ENCODE data around the gene MACF1.
"Not testable (repeated sequence)": the region's sequence is repeated elsewhere in the genome, so short reads cannot be mapped to it uniquely, and the experiment has no call there.

Gene MACF1, protein sequence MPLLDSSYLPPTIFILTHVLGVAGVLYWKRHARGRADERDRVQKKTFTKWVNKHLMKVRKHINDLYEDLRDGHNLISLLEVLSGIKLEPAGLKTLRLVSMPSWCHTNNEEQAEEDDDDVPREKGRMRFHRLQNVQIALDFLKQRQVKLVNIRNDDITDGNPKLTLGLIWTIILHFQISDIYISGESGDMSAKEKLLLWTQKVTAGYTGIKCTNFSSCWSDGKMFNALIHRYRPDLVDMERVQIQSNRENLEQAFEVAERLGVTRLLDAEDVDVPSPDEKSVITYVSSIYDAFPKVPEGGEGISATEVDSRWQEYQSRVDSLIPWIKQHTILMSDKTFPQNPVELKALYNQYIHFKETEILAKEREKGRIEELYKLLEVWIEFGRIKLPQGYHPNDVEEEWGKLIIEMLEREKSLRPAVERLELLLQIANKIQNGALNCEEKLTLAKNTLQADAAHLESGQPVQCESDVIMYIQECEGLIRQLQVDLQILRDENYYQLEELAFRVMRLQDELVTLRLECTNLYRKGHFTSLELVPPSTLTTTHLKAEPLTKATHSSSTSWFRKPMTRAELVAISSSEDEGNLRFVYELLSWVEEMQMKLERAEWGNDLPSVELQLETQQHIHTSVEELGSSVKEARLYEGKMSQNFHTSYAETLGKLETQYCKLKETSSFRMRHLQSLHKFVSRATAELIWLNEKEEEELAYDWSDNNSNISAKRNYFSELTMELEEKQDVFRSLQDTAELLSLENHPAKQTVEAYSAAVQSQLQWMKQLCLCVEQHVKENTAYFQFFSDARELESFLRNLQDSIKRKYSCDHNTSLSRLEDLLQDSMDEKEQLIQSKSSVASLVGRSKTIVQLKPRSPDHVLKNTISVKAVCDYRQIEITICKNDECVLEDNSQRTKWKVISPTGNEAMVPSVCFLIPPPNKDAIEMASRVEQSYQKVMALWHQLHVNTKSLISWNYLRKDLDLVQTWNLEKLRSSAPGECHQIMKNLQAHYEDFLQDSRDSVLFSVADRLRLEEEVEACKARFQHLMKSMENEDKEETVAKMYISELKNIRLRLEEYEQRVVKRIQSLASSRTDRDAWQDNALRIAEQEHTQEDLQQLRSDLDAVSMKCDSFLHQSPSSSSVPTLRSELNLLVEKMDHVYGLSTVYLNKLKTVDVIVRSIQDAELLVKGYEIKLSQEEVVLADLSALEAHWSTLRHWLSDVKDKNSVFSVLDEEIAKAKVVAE (N-terminal part only)

DNA sequence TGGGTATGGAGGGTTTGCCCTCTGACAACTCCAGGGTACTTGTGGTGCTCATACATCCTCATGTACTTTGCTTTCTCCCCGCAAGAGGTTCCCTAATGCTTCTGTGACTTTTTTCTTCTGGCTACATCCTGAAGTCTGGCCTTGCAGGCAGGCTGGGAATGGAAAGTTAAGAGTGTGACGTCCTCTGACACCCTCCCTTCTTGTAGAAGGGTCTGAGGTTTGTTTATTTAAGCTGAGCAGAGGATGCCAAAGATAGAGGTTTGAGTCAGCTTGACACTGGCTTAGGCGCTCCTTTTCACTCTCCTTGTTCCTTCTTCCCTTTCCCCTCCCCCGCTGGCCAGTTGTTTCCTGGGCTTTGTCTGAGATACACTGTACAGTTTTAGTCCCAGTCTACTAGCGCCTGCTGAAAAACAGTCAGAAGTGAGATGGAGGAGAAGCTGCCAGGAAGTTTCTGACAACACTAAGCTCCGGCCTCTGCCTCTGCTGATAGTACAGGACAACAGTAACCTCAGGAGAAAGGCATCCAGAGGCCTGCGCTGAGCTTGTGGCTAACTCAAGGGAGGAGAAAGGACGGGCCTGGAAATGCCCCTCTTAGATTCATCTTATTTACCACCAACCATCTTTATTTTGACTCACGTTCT, at the start of gene MACF1:
Gene MACF1 (plus strand): TSS at position 255 of the 641 bp plus-strand sequence. CDS start 328 bp downstream, at position 583.
- DNase-seq (ENCODE audit: low read depth) = peak; percentile 86
- peak within 1 kb of the TSS; percentile 75 for H3K4me3 ChIP-seq (ENCODE audit: low read length)

DNA sequence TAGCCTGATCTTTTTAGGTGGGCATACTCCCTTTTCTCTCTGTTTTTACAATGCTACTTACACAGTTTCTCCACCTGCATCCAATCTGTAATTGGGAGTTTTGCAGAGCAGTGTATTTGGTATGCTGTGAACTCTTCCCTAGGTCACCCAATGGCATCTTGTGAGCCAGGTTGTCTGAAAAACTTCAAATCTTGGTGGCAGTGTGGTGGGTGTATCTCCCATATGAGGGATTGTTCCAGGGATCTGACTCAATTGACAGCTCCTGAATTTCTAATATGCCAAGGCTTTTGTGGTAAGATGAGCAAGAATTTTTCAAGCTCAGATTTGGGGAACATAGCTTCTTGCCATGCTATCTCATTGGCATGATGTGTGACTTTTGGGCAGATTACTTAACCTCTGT, 47.2 kb upstream of the MACF1 start:
- H3K9ac ChIP-seq (ENCODE audit: low read length) = no peak overlapping the region
- H3K27me3 ChIP-seq (replicated peaks; ENCODE audit: control insufficient read depth, insufficient read depth, low read length) = no peaks in the 10 kb centered on the region
- peaks cover 55% of the 10 kb centered on the region for H3K4me1 ChIP-seq (ENCODE audit: control insufficient read depth, insufficient read depth, low read length)
- peaks cover 7% of the 10 kb centered on the region for H3K36me3 ChIP-seq (ENCODE audit: control insufficient read depth, insufficient read depth, low read length, severe bottlenecking)
- H3K9me3 ChIP-seq (ENCODE audit: control insufficient read depth, low read length) = no peaks in the 10 kb centered on the region
- no peak for DNase-seq (ENCODE audit: low read depth)
- no peak overlapping the region for H3K4me3 ChIP-seq (ENCODE audit: low read length)

More for the DNA sequence above, at the start of gene MACF1:
- Histone ChIP-seq H3K27me3 (replicated peaks; ENCODE audit: control insufficient read depth, insufficient read depth, low read length) (no peaks in the 10 kb centered on the region), H3K4me1 (ENCODE audit: control insufficient read depth, insufficient read depth, low read length) (peaks cover 28% of the 10 kb centered on the region), H3K36me3 (ENCODE audit: control insufficient read depth, insufficient read depth, low read length, severe bottlenecking) (no peaks in the 10 kb centered on the region), H3K9me3 (ENCODE audit: control insufficient read depth, low read length) (no peaks in the 10 kb centered on the region), H3K9ac (ENCODE audit: low read length) (peak within 1 kb of the TSS; percentile 81)

DNA sequence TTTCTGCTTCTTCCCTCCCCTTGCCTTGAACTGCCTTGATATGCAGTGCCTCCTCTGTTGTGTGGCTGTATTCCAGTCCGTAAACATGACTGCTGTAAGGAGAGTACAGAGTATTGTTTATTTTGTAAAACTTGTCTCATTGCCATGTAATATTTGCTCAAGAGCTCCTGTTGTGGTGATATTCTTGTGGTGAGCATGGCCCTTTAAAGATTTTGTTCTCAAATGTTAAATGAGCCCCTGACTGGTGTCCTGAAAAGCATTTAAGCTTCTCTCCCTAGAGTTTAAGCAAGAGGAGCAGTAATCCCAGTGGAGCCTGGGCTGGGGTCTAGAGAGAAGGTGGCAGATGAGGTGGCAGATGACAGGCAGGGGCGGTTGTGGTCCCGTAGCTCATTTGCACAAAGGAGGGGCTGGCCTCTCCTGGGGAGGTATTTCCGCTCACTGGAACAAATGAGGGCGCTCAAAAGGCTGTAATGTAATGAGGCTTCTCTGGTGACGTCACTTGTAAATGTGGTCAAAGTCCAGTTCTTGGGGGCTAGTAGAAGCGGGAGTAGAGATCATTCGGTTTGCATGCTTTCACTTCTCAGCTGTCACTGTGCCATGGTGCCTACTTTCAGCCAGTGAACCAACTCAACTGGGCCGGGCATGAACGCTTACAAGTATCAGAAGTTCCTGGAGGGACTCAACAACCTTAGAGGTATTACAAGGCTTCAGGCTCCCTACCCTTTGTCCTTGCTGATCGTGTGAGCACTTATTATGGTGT, 46.0 kb upstream of the MACF1 start:
- no peak overlapping the region for H3K9ac ChIP-seq (ENCODE audit: low read length)
- DNase-seq (ENCODE audit: low read depth) = peak; percentile 60
- H3K4me1 ChIP-seq (ENCODE audit: control insufficient read depth, insufficient read depth, low read length) = peaks cover 50% of the 10 kb centered on the region
- H3K36me3 ChIP-seq (ENCODE audit: control insufficient read depth, insufficient read depth, low read length, severe bottlenecking) = peaks cover 7% of the 10 kb centered on the region
- no peak overlapping the region for H3K4me3 ChIP-seq (ENCODE audit: low read length)
- H3K9me3 ChIP-seq (ENCODE audit: control insufficient read depth, low read length) = no peaks in the 10 kb centered on the region
- no peaks in the 10 kb centered on the region for H3K27me3 ChIP-seq (replicated peaks; ENCODE audit: control insufficient read depth, insufficient read depth, low read length)

DNA sequence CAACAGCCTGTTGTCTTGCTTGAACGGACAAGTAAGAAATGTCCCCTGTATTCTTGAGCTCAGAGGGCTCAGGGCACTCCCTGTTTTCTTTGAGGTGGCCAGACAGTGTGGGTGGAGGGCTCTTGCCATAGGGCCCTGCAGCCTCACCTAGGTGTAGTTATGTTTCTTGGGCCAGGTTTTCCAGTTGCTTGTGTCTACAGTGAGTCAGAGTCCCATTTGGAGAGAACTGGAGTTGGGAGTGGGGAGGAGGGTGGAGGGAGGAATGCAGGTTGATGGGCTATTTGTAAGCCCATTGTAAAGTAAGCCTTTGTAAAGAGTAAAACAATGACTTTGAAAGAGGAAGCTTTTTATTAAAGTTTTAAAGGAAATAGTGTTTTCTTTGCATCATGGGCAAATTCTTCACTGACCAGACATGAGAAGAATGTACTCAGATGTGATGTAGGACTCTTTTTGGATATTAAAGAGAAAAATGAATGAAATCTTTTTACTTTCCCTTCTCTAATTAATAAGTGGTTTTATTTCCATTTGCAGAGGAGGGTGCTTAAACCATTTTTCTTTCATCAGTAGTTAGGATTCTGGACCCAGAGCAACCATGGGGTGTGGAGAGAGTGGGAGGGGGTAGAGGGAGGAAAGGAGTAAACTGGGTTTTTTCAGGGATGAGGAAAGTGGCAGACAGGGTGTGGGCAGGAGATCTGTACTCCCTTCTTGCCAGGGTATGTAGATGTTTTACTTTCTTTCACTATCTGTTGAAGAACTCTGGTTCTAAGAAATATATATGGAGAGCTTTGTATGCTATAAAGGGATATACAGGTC, 45.1 kb upstream of the MACF1 start:
- DNase-seq (ENCODE audit: low read depth) = peak; percentile 54
- Histone ChIP-seq H3K9ac (ENCODE audit: low read length) (no peak overlapping the region), H3K36me3 (ENCODE audit: control insufficient read depth, insufficient read depth, low read length, severe bottlenecking) (peaks cover 4% of the 10 kb centered on the region), H3K9me3 (ENCODE audit: control insufficient read depth, low read length) (no peaks in the 10 kb centered on the region), H3K27me3 (replicated peaks; ENCODE audit: control insufficient read depth, insufficient read depth, low read length) (no peaks in the 10 kb centered on the region), H3K4me1 (ENCODE audit: control insufficient read depth, insufficient read depth, low read length) (peaks cover 40% of the 10 kb centered on the region), H3K4me3 (ENCODE audit: low read length) (no peak overlapping the region)

DNA sequence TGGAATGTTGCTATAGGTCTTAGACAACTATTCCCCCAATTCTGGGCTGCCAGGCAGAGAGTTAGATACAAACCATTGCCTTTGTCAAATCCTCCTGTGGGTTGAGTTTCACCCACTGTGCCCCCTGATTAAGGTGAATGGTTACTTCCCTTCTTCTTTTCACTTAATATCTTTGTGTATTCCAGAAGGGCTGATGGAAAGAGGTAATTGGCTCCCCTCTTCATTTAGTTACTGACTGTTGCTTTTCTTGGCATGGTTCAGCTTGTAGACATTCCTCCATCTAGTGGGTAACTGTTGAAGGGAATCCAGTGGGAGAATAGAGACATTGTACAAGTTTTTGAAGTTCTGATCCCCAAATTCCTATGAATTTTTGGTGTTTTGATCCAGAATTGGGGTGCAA, 43.8 kb upstream of the MACF1 start:
- Histone ChIP-seq H3K4me1 (ENCODE audit: control insufficient read depth, insufficient read depth, low read length) (peaks cover 28% of the 10 kb centered on the region), H3K4me3 (ENCODE audit: low read length) (no peak overlapping the region), H3K9ac (ENCODE audit: low read length) (no peak overlapping the region), H3K9me3 (ENCODE audit: control insufficient read depth, low read length) (no peaks in the 10 kb centered on the region), H3K36me3 (ENCODE audit: control insufficient read depth, insufficient read depth, low read length, severe bottlenecking) (peaks cover 4% of the 10 kb centered on the region), H3K27me3 (replicated peaks; ENCODE audit: control insufficient read depth, insufficient read depth, low read length) (no peaks in the 10 kb centered on the region)
- DNase-seq (ENCODE audit: low read depth) = peak; percentile 52

DNA sequence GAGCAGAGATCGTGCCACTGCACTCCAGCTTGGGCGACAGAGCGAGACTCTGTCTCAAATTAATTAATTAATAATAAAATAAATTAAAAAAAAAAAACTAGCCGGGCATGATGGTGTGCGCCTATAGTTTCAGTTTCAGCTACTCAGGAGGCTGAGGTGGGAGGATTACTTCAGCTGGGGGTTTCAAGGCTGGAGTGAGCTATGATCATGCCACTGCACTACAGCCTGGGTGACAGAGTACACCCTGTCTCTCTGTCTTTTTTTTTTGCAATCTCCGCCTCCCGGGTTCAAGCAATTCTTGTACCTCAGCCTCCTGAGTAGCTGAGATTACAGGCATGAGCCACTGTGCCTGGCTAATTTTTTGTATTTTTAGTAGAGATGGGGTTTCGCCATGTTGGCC, 42.7 kb upstream of the MACF1 start:
- peaks cover 28% of the 10 kb centered on the region for H3K4me1 ChIP-seq (ENCODE audit: control insufficient read depth, insufficient read depth, low read length)
- H3K9me3 ChIP-seq (ENCODE audit: control insufficient read depth, low read length); H3K4me3 ChIP-seq (ENCODE audit: low read length); H3K27me3 ChIP-seq (replicated peaks; ENCODE audit: control insufficient read depth, insufficient read depth, low read length); H3K36me3 ChIP-seq (ENCODE audit: control insufficient read depth, insufficient read depth, low read length, severe bottlenecking); H3K9ac ChIP-seq (ENCODE audit: low read length); DNase-seq (ENCODE audit: low read depth): not testable (repeated sequence)

DNA sequence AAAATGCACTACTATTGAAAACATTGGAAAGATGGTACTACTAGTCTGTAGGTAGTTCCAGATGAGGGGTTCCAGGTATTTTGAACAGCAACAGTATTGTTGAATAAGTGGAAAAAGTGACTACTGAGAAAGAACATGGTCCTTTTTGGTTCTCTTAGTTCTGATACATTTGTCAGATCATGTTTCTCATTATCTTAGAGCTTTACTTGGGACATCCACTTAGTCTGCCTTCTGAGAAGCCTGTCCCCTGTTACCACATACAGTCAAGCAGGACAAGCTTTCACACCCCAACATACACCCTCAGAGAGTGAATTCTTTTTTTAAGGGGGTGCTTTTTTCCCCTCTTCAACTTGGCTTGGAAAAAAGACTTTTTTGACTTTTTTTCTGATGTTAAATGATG, 41.0 kb upstream of the MACF1 start:
- Histone ChIP-seq H3K4me3 (ENCODE audit: low read length) (no peak overlapping the region), H3K36me3 (ENCODE audit: control insufficient read depth, insufficient read depth, low read length, severe bottlenecking) (no peaks in the 10 kb centered on the region), H3K27me3 (replicated peaks; ENCODE audit: control insufficient read depth, insufficient read depth, low read length) (no peaks in the 10 kb centered on the region), H3K9ac (ENCODE audit: low read length) (no peak overlapping the region), H3K4me1 (ENCODE audit: control insufficient read depth, insufficient read depth, low read length) (peaks cover 19% of the 10 kb centered on the region), H3K9me3 (ENCODE audit: control insufficient read depth, low read length) (no peaks in the 10 kb centered on the region)
- DNase-seq (ENCODE audit: low read depth) = no peak

DNA sequence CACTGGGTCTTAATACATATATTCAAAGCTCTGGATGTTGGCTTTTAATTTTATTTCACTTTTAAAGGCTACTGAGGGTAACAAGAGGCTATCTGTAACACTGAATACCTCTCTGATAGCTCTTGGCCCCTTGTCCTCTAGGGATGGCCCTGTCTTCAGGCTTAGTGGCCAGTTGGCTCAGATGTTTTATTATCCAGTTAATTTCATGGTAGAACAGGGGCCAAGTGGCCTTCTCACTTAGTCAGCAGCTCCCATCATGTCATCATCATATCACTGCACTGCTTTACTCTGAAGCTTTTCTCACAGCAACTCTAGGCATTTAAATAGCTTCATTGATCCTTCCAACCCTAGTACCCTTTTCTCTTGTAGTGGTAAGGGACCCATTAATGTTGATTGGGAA, 40.2 kb upstream of the MACF1 start:
- no peaks in the 10 kb centered on the region for H3K27me3 ChIP-seq (replicated peaks; ENCODE audit: control insufficient read depth, insufficient read depth, low read length)
- H3K4me1 ChIP-seq (ENCODE audit: control insufficient read depth, insufficient read depth, low read length) = peaks cover 11% of the 10 kb centered on the region
- no peak for DNase-seq (ENCODE audit: low read depth)
- no peaks in the 10 kb centered on the region for H3K36me3 ChIP-seq (ENCODE audit: control insufficient read depth, insufficient read depth, low read length, severe bottlenecking)
- no peak overlapping the region for H3K9ac ChIP-seq (ENCODE audit: low read length)
- H3K4me3 ChIP-seq (ENCODE audit: low read length) = no peak overlapping the region
- no peaks in the 10 kb centered on the region for H3K9me3 ChIP-seq (ENCODE audit: control insufficient read depth, low read length)

DNA sequence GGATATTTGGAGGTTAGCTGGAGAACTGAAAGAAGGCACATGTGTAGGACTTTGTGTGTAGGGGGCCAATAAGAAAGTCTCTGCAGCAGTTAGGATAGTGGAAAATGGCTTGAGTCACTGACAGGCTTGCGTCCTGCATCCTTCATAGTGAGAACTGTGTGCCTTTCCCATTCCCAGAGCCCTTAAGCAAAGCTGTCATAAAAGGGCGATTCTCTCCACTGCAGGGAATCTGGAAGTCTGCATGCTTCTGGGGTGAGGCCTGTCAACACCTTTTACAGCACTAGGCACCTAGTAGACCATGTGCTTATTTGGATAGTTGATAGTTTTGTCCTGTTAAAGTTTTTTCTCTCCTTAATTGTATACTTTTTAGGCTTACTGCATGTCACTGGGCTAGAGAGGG, 39.4 kb upstream of the MACF1 start:
- no peak overlapping the region for H3K9ac ChIP-seq (ENCODE audit: low read length)
- H3K27me3 ChIP-seq (replicated peaks; ENCODE audit: control insufficient read depth, insufficient read depth, low read length) = no peaks in the 10 kb centered on the region
- no peaks in the 10 kb centered on the region for H3K36me3 ChIP-seq (ENCODE audit: control insufficient read depth, insufficient read depth, low read length, severe bottlenecking)
- H3K4me3 ChIP-seq (ENCODE audit: low read length) = no peak overlapping the region
- H3K9me3 ChIP-seq (ENCODE audit: control insufficient read depth, low read length) = no peaks in the 10 kb centered on the region
- H3K4me1 ChIP-seq (ENCODE audit: control insufficient read depth, insufficient read depth, low read length) = peaks cover 5% of the 10 kb centered on the region
- no peak for DNase-seq (ENCODE audit: low read depth)

DNA sequence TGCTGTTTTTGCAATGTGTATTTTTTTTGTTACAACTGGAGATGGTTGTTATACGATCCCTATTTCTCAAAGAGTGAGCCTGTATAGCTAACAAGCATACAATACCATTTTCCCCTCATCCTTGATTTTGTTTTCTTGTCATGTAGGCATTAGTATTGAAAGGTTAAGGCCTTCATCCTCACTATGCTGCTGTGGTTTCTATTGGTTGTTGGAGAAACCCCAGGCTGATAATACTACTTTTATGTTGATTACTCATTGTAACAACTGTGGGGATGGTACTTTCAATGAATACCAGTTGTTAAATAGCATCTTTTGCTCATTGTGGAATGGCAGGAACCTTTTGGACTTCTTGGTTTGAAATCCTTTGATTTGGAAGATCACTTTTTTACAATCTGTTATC, 39.0 kb upstream of the MACF1 start:
- no peak overlapping the region for H3K4me3 ChIP-seq (ENCODE audit: low read length)
- H3K9ac ChIP-seq (ENCODE audit: low read length) = no peak overlapping the region
- H3K27me3 ChIP-seq (replicated peaks; ENCODE audit: control insufficient read depth, insufficient read depth, low read length) = no peaks in the 10 kb centered on the region
- DNase-seq (ENCODE audit: low read depth) = no peak
- H3K9me3 ChIP-seq (ENCODE audit: control insufficient read depth, low read length) = no peaks in the 10 kb centered on the region
- H3K4me1 ChIP-seq (ENCODE audit: control insufficient read depth, insufficient read depth, low read length) = peaks cover 5% of the 10 kb centered on the region
- no peaks in the 10 kb centered on the region for H3K36me3 ChIP-seq (ENCODE audit: control insufficient read depth, insufficient read depth, low read length, severe bottlenecking)
